ENCODE measurements around the gene LRRC2.
"Not testable (repeated sequence)": the region's sequence is repeated elsewhere in the genome, so short reads cannot be mapped to it uniquely, and the experiment has no call there.

The LRRC2 gene

GRCh38 chr3:46497556-46498265 lies 68.4 kb downstream of the LRRC2 start, which contains the start of gene RTP3:
TSS of gene RTP3 (plus strand) at chr3:46497976. CDS start at chr3:46498063, 87 bp downstream.
- no peak within 1 kb of the TSS for H3K4me3 ChIP-seq
- H3K27ac ChIP-seq, result no peak within 1 kb of the TSS
- no peaks in the 10 kb centered on the region for H3K4me1 ChIP-seq
- no peak for DNase-seq
- no peaks in the 10 kb centered on the region for H3K9me3 ChIP-seq
- TF ChIP-seq CTCF (IDR thresholded peaks at IDR 0.05), result no peak
- H3K27me3 ChIP-seq, result peaks cover 0 to 3% of the 10 kb centered on the region in 2 donors
- intact Hi-C loops (cut with DNase I; ENCODE audit: low total_unique reads), result no loop called here
- H3K36me3 ChIP-seq, result no peaks in the 10 kb centered on the region

- intact Hi-C loops (cut with DNase I; ENCODE audit: low total_unique reads), result no loop called here
- TF ChIP-seq CTCF (IDR thresholded peaks at IDR 0.05), result no peak
These were observed 69.2 kb downstream of the LRRC2 start for GRCh38 chr3:46496746-46497555.

GRCh38 chr3:46495901-46496456 lies 70.1 kb downstream of the LRRC2 start:
- intact Hi-C loops (cut with DNase I; ENCODE audit: low total_unique reads), result no loop called here
- DNase-seq, result no peak
- peaks cover 0 to 3% of the 10 kb centered on the region in 2 donors for H3K27me3 ChIP-seq
- no peak overlapping the region for H3K4me3 ChIP-seq
- no peaks in the 10 kb centered on the region for H3K9me3 ChIP-seq
- no peaks in the 10 kb centered on the region for H3K4me1 ChIP-seq
- no peak overlapping the region for H3K27ac ChIP-seq
- TF ChIP-seq CTCF (IDR thresholded peaks at IDR 0.05), result no peak
- H3K36me3 ChIP-seq, result no peaks in the 10 kb centered on the region

More at GRCh38 chr3:46496746-46497555, 69.2 kb downstream of the LRRC2 start:
- Histone ChIP-seq H3K36me3 (no peaks in the 10 kb centered on the region), H3K27me3 (peaks cover 0 to 3% of the 10 kb centered on the region in 2 donors), H3K27ac (no peak overlapping the region), H3K4me1 (no peaks in the 10 kb centered on the region), H3K4me3 (no peak overlapping the region), H3K9me3 (no peaks in the 10 kb centered on the region)
- DNase-seq, result no peak

- H3K27ac ChIP-seq; DNase-seq; H3K4me3 ChIP-seq; H3K36me3 ChIP-seq; H3K4me1 ChIP-seq; intact Hi-C loops (cut with DNase I; ENCODE audit: low total_unique reads); H3K27me3 ChIP-seq; H3K9me3 ChIP-seq: not testable (repeated sequence)
These were observed 71.6 kb downstream of the LRRC2 start for GRCh38 chr3:46494491-46494890.

- H3K36me3 ChIP-seq, result no peaks in the 10 kb centered on the region
- no peak overlapping the region for H3K4me3 ChIP-seq
- intact Hi-C loops (cut with DNase I; ENCODE audit: low total_unique reads), result no loop called here
- no peaks in the 10 kb centered on the region for H3K9me3 ChIP-seq
- H3K27me3 ChIP-seq, result peaks cover 0 to 9% of the 10 kb centered on the region in 2 donors
- TF ChIP-seq CTCF (IDR thresholded peaks at IDR 0.05), result no peak
- no peak for DNase-seq
- peaks cover 0 to 4% (median 0%) of the 10 kb centered on the region in 4 donors for H3K4me1 ChIP-seq
- H3K27ac ChIP-seq, result no peak overlapping the region
These were observed 73.1 kb downstream of the LRRC2 start for GRCh38 chr3:46492890-46493547.

Data from tibial artery (tissue), 4 donors.